PFSK-1 (cell line): Measurements from ENCODE around the gene RASSF4.

Experiments used
- POLR2AphosphoS5 ChIP-seq: IDR thresholded peaks from 2 replicates; pipeline ENCODE4 v1.6.1; 2012; ENCODE audit warnings: low read depth, mild to moderate bottlenecking, control low read depth, low read length, moderate library complexity
- REST ChIP-seq, 2 experiments: IDR thresholded peaks; 2 replicates each; pipeline versions ENCODE4 v1.6.1 to v1.8.0; 2011 to 2012; ENCODE audit warnings: low read depth in 2 of 2, low read length in 2 of 2, control low read depth in 1 of 2, inconsistent platforms in 1 of 2, mild to moderate bottlenecking in 1 of 2, moderate library complexity in 1 of 2; ENCODE audit not compliant: insufficient read depth in 1 of 2
- SIN3A ChIP-seq: IDR thresholded peaks from 2 replicates; pipeline ENCODE4 v1.6.1; 2012; ENCODE audit warnings: mild to moderate bottlenecking, low read length, moderate library complexity, borderline replicate concordance; ENCODE audit not compliant: insufficient read depth
- TAF1 ChIP-seq: IDR thresholded peaks from 2 replicates; pipeline ENCODE4 v1.6.1; 2012; ENCODE audit warnings: low read length, control low read depth, borderline replicate concordance; ENCODE audit not compliant: insufficient read depth

- TF ChIP-seq SIN3A (no peak), POLR2AphosphoS5 (no peak), REST (IDR thresholded peaks at IDR 0.05; ENCODE audit: insufficient read depth in 1 of 2, low read depth in 2 of 2, low read length in 2 of 2) (no peak), TAF1 (no peak)
Measured at GRCh38 chr10:44950326-44951225, 9.0 kb upstream of the RASSF4 start.
